ENCODE measurements around the gene TBC1D20.

The TBC1D20 gene

GRCh38 chr20:475463-476357 is 13.4 kb upstream of the TBC1D20 start:
- H3K4me3 ChIP-seq (ENCODE audit: low read depth, low read length): no peak overlapping the region
- TF ChIP-seq CTCF (conservative IDR thresholded peaks at IDR 0.05; ENCODE audit: low read depth, low read length): no peak
- DNase-seq (ENCODE audit: low read depth): no peak

GRCh38 chr20:474581-474980 is 12.2 kb upstream of the TBC1D20 start:
- no peak for TF ChIP-seq CTCF (conservative IDR thresholded peaks at IDR 0.05; ENCODE audit: low read depth, low read length)
- H3K4me3 ChIP-seq (ENCODE audit: low read depth, low read length): no peak overlapping the region
- DNase-seq (ENCODE audit: low read depth): no peak

- no peak for DNase-seq (ENCODE audit: low read depth)
- no peak for TF ChIP-seq CTCF (conservative IDR thresholded peaks at IDR 0.05; ENCODE audit: low read depth, low read length)
- no peak overlapping the region for H3K4me3 ChIP-seq (ENCODE audit: low read depth, low read length)
These were observed 10.6 kb upstream of the TBC1D20 start for GRCh38 chr20:472889-473292.

GRCh38 chr20:472137-472846 is 10.0 kb upstream of the TBC1D20 start:
- DNase-seq (ENCODE audit: low read depth): no peak
- no peak for TF ChIP-seq CTCF (conservative IDR thresholded peaks at IDR 0.05; ENCODE audit: low read depth, low read length)
- no peak overlapping the region for H3K4me3 ChIP-seq (ENCODE audit: low read depth, low read length)

GRCh38 chr20:469746-470490 is 7.6 kb upstream of the TBC1D20 start:
- H3K4me3 ChIP-seq (ENCODE audit: low read depth, low read length): no peak overlapping the region
- DNase-seq (ENCODE audit: low read depth): no peak
- TF ChIP-seq CTCF (conservative IDR thresholded peaks at IDR 0.05; ENCODE audit: low read depth, low read length): no peak

- H3K4me3 ChIP-seq (ENCODE audit: low read depth, low read length): no peak overlapping the region
- no peak for TF ChIP-seq CTCF (conservative IDR thresholded peaks at IDR 0.05; ENCODE audit: low read depth, low read length)
- no peak for DNase-seq (ENCODE audit: low read depth)
These were observed 5.4 kb upstream of the TBC1D20 start for GRCh38 chr20:467755-468154.

All from choroid plexus epithelial cell (primary cell).